ENCODE data around the gene FKBP9.
"Not testable (repeated sequence)": the region's sequence is repeated elsewhere in the genome, so short reads cannot be mapped to it uniquely, and the experiment has no call there.

The FKBP9 gene

GRCh38 chr7:33005690-33006089 lies 48.5 kb downstream of the FKBP9 start:
- H2AK5ac ChIP-seq (ENCODE audit: low read length, severe bottlenecking); H3K9ac ChIP-seq (ENCODE audit: low read length); H3K9me3 ChIP-seq (ENCODE audit: control insufficient read depth, low read length); H3K23ac ChIP-seq (ENCODE audit: low read length in 2 of 2); H3K4me2 ChIP-seq (ENCODE audit: low read length, poor library complexity, severe bottlenecking); H2BK15ac ChIP-seq (ENCODE audit: low read depth, poor library complexity, severe bottlenecking); H2AFZ ChIP-seq (ENCODE audit: low read depth, low read length); H2BK120ac ChIP-seq (ENCODE audit: low read depth, low read length); H4K91ac ChIP-seq (ENCODE audit: low read length); DNase-seq; H4K8ac ChIP-seq (ENCODE audit: low read length); H3K4me1 ChIP-seq (ENCODE audit: control insufficient read depth, insufficient read depth, low read depth, low read length); H3K4me3 ChIP-seq (ENCODE audit: insufficient read depth in 1 of 2, low read depth in 1 of 2, low read length in 2 of 2); H2BK5ac ChIP-seq (ENCODE audit: low read depth, low read length, poor library complexity, severe bottlenecking); H3K27ac ChIP-seq (ENCODE audit: low read length, poor library complexity, severe bottlenecking); H3K14ac ChIP-seq (ENCODE audit: low read length in 2 of 2); H3K27me3 ChIP-seq (ENCODE audit: control insufficient read depth in 1 of 2, insufficient read depth in 1 of 2, low read length in 2 of 2); H3K4ac ChIP-seq (ENCODE audit: low read depth in 1 of 2, low read length in 2 of 2); H3K18ac ChIP-seq (ENCODE audit: low read depth in 1 of 2, low read length in 2 of 2); H2BK12ac ChIP-seq (ENCODE audit: low read length in 2 of 2); H3K79me1 ChIP-seq (replicated peaks; ENCODE audit: low read length, poor library complexity, severe bottlenecking): not testable (repeated sequence)
- peaks cover 15 to 32% of the 10 kb centered on the region in 2 experiments for H3K36me3 ChIP-seq (ENCODE audit: control insufficient read depth in 1 of 2, insufficient read depth in 2 of 2, low read depth in 1 of 2, low read length in 2 of 2)
- WGBS, result no CpG with 5 or more reads among the region's 4 CpGs

DNA sequence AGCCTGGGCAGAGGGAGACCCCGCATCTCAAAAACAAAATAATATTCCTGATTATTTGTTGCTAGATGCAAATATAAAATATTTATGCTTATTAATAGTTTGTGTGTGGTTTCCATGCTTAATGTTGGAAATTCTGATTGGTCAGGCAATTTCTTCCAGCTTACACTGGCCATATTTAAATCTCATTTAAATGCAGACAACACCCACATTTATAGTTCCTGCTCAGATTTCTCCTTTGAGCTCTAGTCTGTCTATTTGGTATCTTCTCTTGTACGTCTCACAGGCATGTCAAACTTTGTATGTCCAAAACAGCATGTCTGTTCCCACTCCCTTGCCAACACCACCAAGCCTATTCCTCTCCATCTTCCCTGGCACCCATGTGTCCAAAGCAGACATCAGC lies 52.5 kb downstream of the FKBP9 start:
- no peak overlapping the region for H2BK12ac ChIP-seq (ENCODE audit: low read length in 2 of 2)
- H3K9me3 ChIP-seq (ENCODE audit: control insufficient read depth, low read length), result no peaks in the 10 kb centered on the region
- no peak overlapping the region for H2BK120ac ChIP-seq (ENCODE audit: low read depth, low read length)
- H2BK5ac ChIP-seq (ENCODE audit: low read depth, low read length, poor library complexity, severe bottlenecking), result no peak overlapping the region
- no peak overlapping the region for H3K23ac ChIP-seq (ENCODE audit: low read length in 2 of 2)
- H3K4me3 ChIP-seq (ENCODE audit: insufficient read depth in 1 of 2, low read depth in 1 of 2, low read length in 2 of 2), result no peak overlapping the region
- H3K36me3 ChIP-seq (ENCODE audit: control insufficient read depth in 1 of 2, insufficient read depth in 2 of 2, low read depth in 1 of 2, low read length in 2 of 2), result peaks cover 12 to 41% of the 10 kb centered on the region in 2 experiments
- H3K4ac ChIP-seq (ENCODE audit: low read depth in 1 of 2, low read length in 2 of 2), result no peak overlapping the region
- 96% methylated on average over 1 of the region's 2 CpGs for WGBS
- no peak overlapping the region for H3K27ac ChIP-seq (ENCODE audit: low read length, poor library complexity, severe bottlenecking)
- no peak overlapping the region for H4K91ac ChIP-seq (ENCODE audit: low read length)
- no peak overlapping the region for H4K8ac ChIP-seq (ENCODE audit: low read length)
- no peaks in the 10 kb centered on the region for H3K27me3 ChIP-seq (ENCODE audit: control insufficient read depth in 1 of 2, insufficient read depth in 1 of 2, low read length in 2 of 2)
- no peak for DNase-seq
- H3K18ac ChIP-seq (ENCODE audit: low read depth in 1 of 2, low read length in 2 of 2), result no peak overlapping the region
- no peak overlapping the region for H3K14ac ChIP-seq (ENCODE audit: low read length in 2 of 2)
- no peak overlapping the region for H2BK15ac ChIP-seq (ENCODE audit: low read depth, poor library complexity, severe bottlenecking)
- no peak overlapping the region for H3K9ac ChIP-seq (ENCODE audit: low read length)
- H3K4me1 ChIP-seq (ENCODE audit: control insufficient read depth, insufficient read depth, low read depth, low read length), result no peaks in the 10 kb centered on the region
- no peak overlapping the region for H2AFZ ChIP-seq (ENCODE audit: low read depth, low read length)
- H3K4me2 ChIP-seq (ENCODE audit: low read length, poor library complexity, severe bottlenecking), result no peak overlapping the region
- no peak overlapping the region for H2AK5ac ChIP-seq (ENCODE audit: low read length, severe bottlenecking)
- peaks cover 2% of the 10 kb centered on the region for H3K79me1 ChIP-seq (replicated peaks; ENCODE audit: low read length, poor library complexity, severe bottlenecking)

DNA sequence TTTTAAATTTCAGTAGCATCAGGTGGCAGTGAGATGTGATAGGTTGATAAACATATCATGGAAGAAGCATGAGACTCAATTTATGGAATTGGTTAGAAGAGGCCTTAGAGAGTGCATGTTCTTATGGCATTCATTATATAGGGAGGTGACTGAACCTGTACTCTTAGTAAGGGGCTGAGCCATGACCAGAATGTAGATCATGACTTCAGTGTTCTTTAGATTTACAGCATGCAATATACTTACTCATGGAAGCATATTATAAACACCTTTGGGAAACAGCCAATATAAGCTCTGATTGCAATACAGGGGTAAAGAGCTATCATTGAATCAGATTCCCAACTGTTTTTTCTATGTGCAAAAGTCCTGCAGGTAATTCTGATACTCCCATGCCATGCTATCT lies 55.1 kb downstream of the FKBP9 start:
- no peak overlapping the region for H3K14ac ChIP-seq (ENCODE audit: low read length in 2 of 2)
- H2AK5ac ChIP-seq (ENCODE audit: low read length, severe bottlenecking), result no peak overlapping the region
- no peak overlapping the region for H2BK120ac ChIP-seq (ENCODE audit: low read depth, low read length)
- H2BK5ac ChIP-seq (ENCODE audit: low read depth, low read length, poor library complexity, severe bottlenecking), result no peak overlapping the region
- no peak overlapping the region for H3K23ac ChIP-seq (ENCODE audit: low read length in 2 of 2)
- no peak overlapping the region for H3K4me2 ChIP-seq (ENCODE audit: low read length, poor library complexity, severe bottlenecking)
- H2BK12ac ChIP-seq (ENCODE audit: low read length in 2 of 2), result no peak overlapping the region
- no peak overlapping the region for H4K8ac ChIP-seq (ENCODE audit: low read length)
- DNase-seq, result no peak
- no peaks in the 10 kb centered on the region for H3K9me3 ChIP-seq (ENCODE audit: control insufficient read depth, low read length)
- no peak overlapping the region for H3K9ac ChIP-seq (ENCODE audit: low read length)
- no peak overlapping the region for H2BK15ac ChIP-seq (ENCODE audit: low read depth, poor library complexity, severe bottlenecking)
- H3K36me3 ChIP-seq (ENCODE audit: control insufficient read depth in 1 of 2, insufficient read depth in 2 of 2, low read depth in 1 of 2, low read length in 2 of 2), result peaks cover 8 to 48% of the 10 kb centered on the region in 2 experiments
- no peak overlapping the region for H3K4ac ChIP-seq (ENCODE audit: low read depth in 1 of 2, low read length in 2 of 2)
- no peak overlapping the region for H3K27ac ChIP-seq (ENCODE audit: low read length, poor library complexity, severe bottlenecking)
- no peak overlapping the region for H2AFZ ChIP-seq (ENCODE audit: low read depth, low read length)
- peaks cover 2% of the 10 kb centered on the region for H3K79me1 ChIP-seq (replicated peaks; ENCODE audit: low read length, poor library complexity, severe bottlenecking)
- no peaks in the 10 kb centered on the region for H3K4me1 ChIP-seq (ENCODE audit: control insufficient read depth, insufficient read depth, low read depth, low read length)
- no peak overlapping the region for H3K4me3 ChIP-seq (ENCODE audit: insufficient read depth in 1 of 2, low read depth in 1 of 2, low read length in 2 of 2)
- no peaks in the 10 kb centered on the region for H3K27me3 ChIP-seq (ENCODE audit: control insufficient read depth in 1 of 2, insufficient read depth in 1 of 2, low read length in 2 of 2)
- no peak overlapping the region for H3K18ac ChIP-seq (ENCODE audit: low read depth in 1 of 2, low read length in 2 of 2)
- no peak overlapping the region for H4K91ac ChIP-seq (ENCODE audit: low read length)

DNA sequence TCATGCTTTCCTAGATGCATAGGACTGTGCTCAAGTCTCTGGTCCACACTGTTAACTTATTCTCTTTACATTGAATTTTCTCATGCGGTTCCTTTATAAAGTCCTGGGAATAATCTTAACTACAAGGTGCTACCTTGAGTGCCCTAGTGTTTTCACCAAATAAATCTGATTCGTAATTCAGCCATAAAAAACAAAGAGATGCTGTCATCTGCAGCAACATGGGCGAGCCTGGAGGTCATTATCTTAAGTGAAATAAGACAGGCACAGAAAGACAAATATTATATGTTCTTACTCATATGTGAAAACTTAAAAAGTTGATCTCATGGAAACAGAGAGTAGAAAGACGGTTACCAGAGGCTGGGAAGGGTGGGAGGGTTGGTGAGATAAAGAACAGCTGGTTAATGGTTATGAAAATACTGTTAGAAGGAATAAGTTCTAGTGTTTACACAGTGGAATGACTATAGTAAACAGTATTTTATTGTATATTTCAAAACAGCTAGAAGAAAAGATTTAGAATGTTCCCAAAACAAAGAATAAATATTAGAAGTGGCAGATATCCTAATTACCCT lies 67.0 kb downstream of the FKBP9 start:
- Histone ChIP-seq H3K9ac (ENCODE audit: low read length) (no peak overlapping the region), H3K4me3 (ENCODE audit: insufficient read depth in 1 of 2, low read depth in 1 of 2, low read length in 2 of 2) (no peak overlapping the region), H4K8ac (ENCODE audit: low read length) (no peak overlapping the region), H2AFZ (ENCODE audit: low read depth, low read length) (no peak overlapping the region), H2BK12ac (ENCODE audit: low read length in 2 of 2) (no peak overlapping the region), H3K18ac (ENCODE audit: low read depth in 1 of 2, low read length in 2 of 2) (no peak overlapping the region), H3K14ac (ENCODE audit: low read length in 2 of 2) (no peak overlapping the region), H3K4ac (ENCODE audit: low read depth in 1 of 2, low read length in 2 of 2) (no peak overlapping the region), H3K4me2 (ENCODE audit: low read length, poor library complexity, severe bottlenecking) (no peak overlapping the region), H3K9me3 (ENCODE audit: control insufficient read depth, low read length) (no peaks in the 10 kb centered on the region), H2BK5ac (ENCODE audit: low read depth, low read length, poor library complexity, severe bottlenecking) (no peak overlapping the region), H2AK5ac (ENCODE audit: low read length, severe bottlenecking) (no peak overlapping the region), H3K4me1 (ENCODE audit: control insufficient read depth, insufficient read depth, low read depth, low read length) (no peaks in the 10 kb centered on the region), H2BK120ac (ENCODE audit: low read depth, low read length) (no peak overlapping the region), H2BK15ac (ENCODE audit: low read depth, poor library complexity, severe bottlenecking) (no peak overlapping the region), H3K27ac (ENCODE audit: low read length, poor library complexity, severe bottlenecking) (no peak overlapping the region), H3K23ac (ENCODE audit: low read length in 2 of 2) (no peak overlapping the region), H3K36me3 (ENCODE audit: control insufficient read depth in 1 of 2, insufficient read depth in 2 of 2, low read depth in 1 of 2, low read length in 2 of 2) (peaks cover 7 to 59% of the 10 kb centered on the region in 2 experiments), H4K91ac (ENCODE audit: low read length) (no peak overlapping the region), H3K27me3 (ENCODE audit: control insufficient read depth in 1 of 2, insufficient read depth in 1 of 2, low read length in 2 of 2) (no peaks in the 10 kb centered on the region), H3K79me1 (replicated peaks; ENCODE audit: low read length, poor library complexity, severe bottlenecking) (peaks cover 7% of the 10 kb centered on the region)
- peak; percentile 26 for DNase-seq
- 85% methylated on average over 3 of the region's 4 CpGs for WGBS

Data from mesenchymal stem cell (in vitro differentiated cells and primary cell).